Panc1 (cell line): Measurements from ENCODE around the gene PTTG1IP.

ENCODE experiments used
- CTCF ChIP-seq: fragments of 450-650 bp; IDR thresholded peaks from 2 replicates; pipeline ENCODE4 v1.5.1; 2017; ENCODE audit warnings: mild to moderate bottlenecking
- POLR2AphosphoS5 ChIP-seq: IDR thresholded peaks from 2 replicates; pipeline ENCODE4 v1.6.1; 2012; ENCODE audit warnings: mild to moderate bottlenecking, low read depth, low read length, moderate library complexity
- REST ChIP-seq, 2 experiments: IDR thresholded peaks; 2 replicates each; pipeline ENCODE4 v1.6.1; 2011 to 2012; ENCODE audit warnings: low read depth in 2 of 2, control low read depth in 1 of 2, low read length in 1 of 2, mild to moderate bottlenecking in 1 of 2, moderate library complexity in 1 of 2; ENCODE audit not compliant: insufficient read depth in 1 of 2
- SIN3A ChIP-seq: IDR thresholded peaks from 2 replicates; pipeline ENCODE4 v1.6.1; 2012; ENCODE audit warnings: low read depth, mild to moderate bottlenecking, low read length, moderate library complexity, borderline replicate concordance; ENCODE audit not compliant: insufficient read depth
- TCF7L2 ChIP-seq: IDR thresholded peaks from 2 replicates; pipeline ENCODE4 v1.6.1; 2011; ENCODE audit warnings: mild to moderate bottlenecking, low read depth, low read length, inconsistent platforms

- TF ChIP-seq POLR2AphosphoS5: no peak
- TF ChIP-seq CTCF: no peak
- TF ChIP-seq TCF7L2: no peak
- TF ChIP-seq REST (IDR thresholded peaks at IDR 0.05; ENCODE audit: insufficient read depth in 1 of 2, low read depth in 2 of 2, low read length in 1 of 2): no peak
- TF ChIP-seq SIN3A: no peak
Measured at GRCh38 chr21:44918581-44919033, 45.1 kb upstream of the PTTG1IP start.
